HG03159 (cell line): ENCODE results near the gene CENPT.
A peak's percentile ranks its signal among the peaks of the same experiment; 100 is the strongest.
"Not testable (repeated sequence)": the region's sequence is repeated elsewhere in the genome, so short reads cannot be mapped to it uniquely, and the experiment has no call there.

Experiments
- ATAC-seq: cut with Tn5 transposase; IDR thresholded peaks from one replicate; pipeline ENCODE4 v1.9.1; 2021; ENCODE audit warnings: mild to moderate bottlenecking, moderate library complexity; ENCODE audit not compliant: unreplicated experiment

Gene CENPT

GRCh38 chr16:67848118-67848517 is 625 bp upstream of the CENPT start:
- no peak for ATAC-seq

- peak; percentile 56 for ATAC-seq
Observed at GRCh38 chr16:67846320-67847063, 1.0 kb downstream of the CENPT start, which contains the start of gene NUTF2. Gene NUTF2 (plus strand): TSS chr16:67846933. CDS start chr16:67865131, 18,198 bp downstream.

- no peak for ATAC-seq
Observed at GRCh38 chr16:67846063-67846319, 1.5 kb downstream of the CENPT start.

- no peak for ATAC-seq
Observed at GRCh38 chr16:67845291-67846062, 2.0 kb downstream of the CENPT start.

- no peak for ATAC-seq
Observed at GRCh38 chr16:67844497-67844896, 3.0 kb downstream of the CENPT start.

- no peak for ATAC-seq
Observed at GRCh38 chr16:67843343-67843765, 4.1 kb downstream of the CENPT start.

DNA sequence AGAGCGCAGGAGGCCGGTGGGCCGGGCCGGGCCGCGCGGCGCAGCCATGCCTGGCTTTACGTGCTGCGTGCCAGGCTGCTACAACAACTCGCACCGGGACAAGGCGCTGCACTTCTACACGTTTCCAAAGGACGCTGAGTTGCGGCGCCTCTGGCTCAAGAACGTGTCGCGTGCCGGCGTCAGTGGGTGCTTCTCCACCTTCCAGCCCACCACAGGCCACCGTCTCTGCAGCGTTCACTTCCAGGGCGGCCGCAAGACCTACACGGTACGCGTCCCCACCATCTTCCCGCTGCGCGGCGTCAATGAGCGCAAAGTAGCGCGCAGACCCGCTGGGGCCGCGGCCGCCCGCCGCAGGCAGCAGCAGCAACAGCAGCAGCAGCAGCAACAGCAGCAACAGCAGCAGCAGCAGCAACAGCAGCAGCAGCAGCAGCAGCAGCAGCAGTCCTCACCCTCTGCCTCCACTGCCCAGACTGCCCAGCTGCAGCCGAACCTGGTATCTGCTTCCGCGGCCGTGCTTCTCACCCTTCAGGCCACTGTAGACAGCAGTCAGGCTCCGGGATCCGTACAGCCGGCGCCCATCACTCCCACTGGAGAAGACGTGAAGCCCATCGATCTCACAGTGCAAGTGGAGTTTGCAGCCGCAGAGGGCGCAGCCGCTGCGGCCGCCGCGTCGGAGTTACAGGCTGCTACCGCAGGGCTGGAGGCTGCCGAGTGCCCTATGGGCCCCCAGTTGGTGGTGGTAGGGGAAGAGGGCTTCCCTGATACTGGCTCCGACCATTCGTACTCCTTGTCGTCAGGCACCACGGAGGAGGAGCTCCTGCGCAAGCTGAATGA is 4.8 kb downstream of the CENPT start:
- peak; percentile 4 for ATAC-seq

DNA sequence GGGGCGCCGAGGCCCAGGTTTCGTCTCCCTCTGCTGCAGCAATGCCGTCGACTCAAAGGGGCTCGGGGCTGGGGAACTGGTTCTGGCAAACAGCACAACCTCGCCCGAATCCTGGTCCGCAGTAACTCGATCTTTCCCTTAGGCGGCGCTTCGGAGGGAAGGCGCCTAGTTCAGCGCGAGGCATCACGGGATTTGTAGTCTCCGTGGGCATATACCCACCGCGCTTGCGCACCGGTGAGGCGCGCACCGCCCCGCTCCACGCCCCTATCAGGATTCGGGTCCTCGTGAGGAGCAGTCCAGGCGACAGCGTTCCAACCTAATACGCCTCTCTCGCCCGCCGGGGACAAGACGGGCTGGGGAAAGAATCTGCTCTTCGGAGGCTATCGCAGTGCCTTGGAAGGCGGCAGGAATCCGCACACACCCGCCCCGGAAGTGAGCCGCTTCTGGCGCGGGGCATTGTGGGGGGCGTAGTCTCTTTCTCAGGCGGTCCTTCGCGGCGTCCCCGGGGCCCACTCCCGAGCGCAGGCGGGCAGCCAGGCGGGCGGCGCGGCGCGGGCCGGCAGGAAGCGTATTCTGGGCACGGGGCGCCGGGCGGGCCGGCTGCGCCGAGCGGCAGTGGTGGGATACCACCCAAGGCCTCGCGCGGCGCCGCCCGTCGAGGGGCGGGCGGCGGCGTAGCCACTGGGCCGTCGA is 5.5 kb downstream of the CENPT start, which contains the start of gene THAP11:
Gene THAP11 (plus strand): TSS at position 505 of the 693 bp plus-strand sequence. CDS start 235 bp downstream, outside the sequence.
- peak; percentile 53 for ATAC-seq

- no peak for ATAC-seq
Observed at GRCh38 chr16:67841198-67841815, 6.2 kb downstream of the CENPT start.

GRCh38 chr16:67837811-67838210 is 9.7 kb downstream of the CENPT start:
- ATAC-seq, result no peak

DNA sequence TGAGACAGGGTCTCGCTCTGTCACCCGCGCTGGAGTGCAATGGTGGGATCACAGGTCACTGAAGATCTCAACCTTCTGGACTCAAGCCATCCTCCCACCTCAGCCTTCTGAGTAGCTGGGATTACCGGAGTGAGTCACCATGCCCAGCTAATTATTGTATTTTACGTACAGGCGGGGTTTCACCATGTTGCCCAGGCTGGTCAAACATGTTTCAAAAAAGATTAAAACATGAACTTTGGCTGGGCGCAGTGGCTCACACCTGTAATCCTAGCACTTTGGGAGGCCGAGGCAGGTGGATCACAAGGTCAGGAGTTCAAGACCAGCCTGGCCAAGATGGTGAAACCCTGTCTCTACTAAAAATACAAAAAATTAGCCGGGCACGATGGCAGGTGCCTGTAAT is 10.3 kb downstream of the CENPT start:
- not testable (repeated sequence) for ATAC-seq

DNA sequence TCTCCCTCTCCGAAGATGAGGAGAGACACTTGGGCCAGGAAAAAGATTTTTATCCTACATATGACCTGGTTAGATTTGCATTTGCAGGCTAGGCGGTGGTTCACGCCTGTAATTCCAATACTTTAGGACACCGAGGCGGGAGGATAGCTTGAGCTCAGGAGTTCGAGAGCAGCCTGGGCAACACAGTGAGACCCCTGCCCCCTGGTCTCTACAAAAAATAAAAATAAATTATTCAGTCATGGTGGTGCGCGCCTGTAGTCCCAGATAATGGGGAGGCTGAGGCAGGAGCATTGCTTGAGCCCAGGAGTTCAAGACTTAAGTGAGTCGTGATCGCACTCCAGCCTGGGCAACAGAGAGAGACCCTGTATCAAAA is 13.3 kb downstream of the CENPT start:
- no peak for ATAC-seq

- ATAC-seq, result peak; percentile 96
Observed at GRCh38 chr16:67833415-67834241, 13.9 kb downstream of the CENPT start.

GRCh38 chr16:67833030-67833414 is 14.5 kb downstream of the CENPT start:
- no peak for ATAC-seq

DNA sequence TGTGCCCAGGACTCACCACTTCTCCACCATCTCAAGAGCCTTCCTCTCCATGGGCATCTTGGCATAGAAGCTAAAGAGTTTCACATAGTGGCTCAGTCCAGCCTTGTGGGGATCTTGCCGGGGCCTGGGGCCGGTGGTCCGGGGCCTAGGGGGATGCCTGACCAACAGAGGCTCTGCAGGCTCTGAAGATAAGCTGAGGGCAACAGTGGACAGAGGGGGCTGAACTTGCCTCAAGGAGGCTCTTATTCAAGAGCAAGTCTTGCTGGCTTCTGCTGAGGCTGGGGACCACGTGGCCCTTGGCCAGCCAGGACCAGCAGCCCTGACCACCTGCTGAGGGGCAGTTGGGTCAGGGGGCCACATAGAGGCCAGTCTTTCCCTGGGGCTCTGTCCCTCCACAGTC is 18.8 kb downstream of the CENPT start:
- no peak for ATAC-seq

- ATAC-seq, result no peak
Observed at GRCh38 chr16:67825906-67826305, 21.6 kb downstream of the CENPT start.

DNA sequence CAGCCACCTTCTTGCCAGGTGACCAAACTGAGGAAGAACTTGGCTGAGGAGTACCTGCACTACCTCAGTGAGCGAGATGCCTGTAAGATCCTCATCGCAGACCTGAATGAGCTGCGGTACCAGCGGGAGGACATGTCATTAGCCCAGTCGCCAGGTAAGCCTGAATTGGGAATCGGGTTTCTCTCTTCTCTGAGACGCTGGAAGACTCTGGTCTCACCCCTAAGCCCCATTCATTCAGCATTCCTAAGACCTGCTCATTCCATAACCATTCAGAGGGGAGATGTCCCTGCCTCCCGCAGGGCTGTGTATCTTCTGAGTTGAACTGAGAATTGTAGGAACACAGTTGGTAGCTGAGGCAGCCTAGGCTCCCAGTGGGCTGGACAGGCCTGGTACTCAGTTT is 22.4 kb downstream of the CENPT start:
- ATAC-seq, result no peak

DNA sequence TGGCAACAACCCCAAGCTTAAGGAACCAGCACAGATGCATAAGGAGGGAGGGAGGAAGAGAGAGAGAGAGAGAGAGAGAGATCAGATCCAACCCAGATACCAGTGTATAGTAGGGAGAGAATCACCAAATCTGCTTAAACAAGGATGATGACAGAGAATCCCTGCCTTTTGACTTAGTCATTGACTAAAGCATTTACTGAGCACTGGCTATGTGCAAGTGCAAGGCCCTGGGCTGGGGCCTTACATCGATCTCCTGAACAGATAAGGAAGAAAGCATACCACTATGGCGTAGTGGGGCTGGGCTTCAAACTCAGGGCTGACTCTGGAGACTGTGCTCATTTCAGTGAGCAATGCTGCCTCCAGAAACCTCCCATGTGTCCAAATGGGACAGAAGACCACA is 25.0 kb downstream of the CENPT start:
- no peak for ATAC-seq

- ATAC-seq, result no peak
Observed at GRCh38 chr16:67820608-67821259, 26.8 kb downstream of the CENPT start.
